ENCODE data around the gene SBSN. TPM values are rescaled to one million over a fixed set of nuclear protein-coding genes. Genes with fewer than 3 reads are reported as not detected.

The SBSN gene
- total RNA-seq, result 4.3 and 13.6 TPM in 2 replicates

GRCh38 chr19:35528218-35529038 is at the start of gene SBSN:
TSS of gene SBSN (minus strand) at chr19:35528311. CDS start at chr19:35528281, 30 bp downstream.

GRCh38 chr19:35563207-35563829 is 35.2 kb upstream of the SBSN start, which contains the start of gene ATP4A:
TSS of gene ATP4A (minus strand) at chr19:35563658. CDS start at chr19:35563629, 29 bp downstream.

DNA sequence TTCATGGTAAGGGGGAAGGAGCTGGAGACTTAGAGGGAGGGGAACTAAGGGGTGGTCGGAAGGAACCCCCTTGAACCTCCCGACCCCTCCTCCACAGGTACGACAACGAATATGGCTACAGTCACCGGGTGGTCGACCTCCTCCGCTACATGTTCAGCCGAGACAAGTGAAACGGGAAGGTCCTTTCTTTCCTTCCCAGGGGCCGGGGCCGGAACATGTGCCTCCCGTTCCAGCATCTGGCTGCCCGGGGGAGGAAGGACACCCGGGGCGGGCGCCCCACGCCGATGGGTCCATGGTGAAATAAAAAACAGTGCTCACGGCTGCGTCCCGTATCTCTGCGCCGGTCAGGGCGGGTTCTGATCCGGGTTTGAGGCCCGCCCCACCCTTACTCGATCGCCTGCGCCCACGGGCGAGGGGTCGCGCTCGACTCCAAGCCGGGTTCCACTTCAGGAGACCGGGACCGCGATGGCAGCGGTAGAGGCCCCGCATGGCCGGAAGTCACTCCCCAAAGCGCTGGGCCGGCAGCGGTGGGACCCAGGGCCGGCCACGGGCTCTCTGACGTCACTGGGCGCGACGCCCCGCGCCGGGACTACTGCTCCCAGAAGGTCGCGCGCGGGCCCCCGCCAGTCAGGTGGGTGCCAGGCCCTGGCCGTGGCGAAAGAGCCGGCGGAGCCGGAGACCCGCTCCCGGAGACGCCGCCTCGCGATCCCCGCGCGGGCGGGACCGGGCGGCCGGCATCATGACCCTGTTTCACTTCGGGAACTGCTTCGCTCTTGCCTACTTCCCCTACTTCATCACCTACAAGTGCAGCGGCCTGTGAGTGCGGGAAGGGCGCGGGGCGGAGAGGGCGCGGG is 17.1 kb upstream of the SBSN start, which contains the start of gene TMEM147:
TSS of gene TMEM147 (plus strand) at position 626 of the 854 bp plus-strand sequence. CDS start at position 740, 114 bp downstream.

DNA sequence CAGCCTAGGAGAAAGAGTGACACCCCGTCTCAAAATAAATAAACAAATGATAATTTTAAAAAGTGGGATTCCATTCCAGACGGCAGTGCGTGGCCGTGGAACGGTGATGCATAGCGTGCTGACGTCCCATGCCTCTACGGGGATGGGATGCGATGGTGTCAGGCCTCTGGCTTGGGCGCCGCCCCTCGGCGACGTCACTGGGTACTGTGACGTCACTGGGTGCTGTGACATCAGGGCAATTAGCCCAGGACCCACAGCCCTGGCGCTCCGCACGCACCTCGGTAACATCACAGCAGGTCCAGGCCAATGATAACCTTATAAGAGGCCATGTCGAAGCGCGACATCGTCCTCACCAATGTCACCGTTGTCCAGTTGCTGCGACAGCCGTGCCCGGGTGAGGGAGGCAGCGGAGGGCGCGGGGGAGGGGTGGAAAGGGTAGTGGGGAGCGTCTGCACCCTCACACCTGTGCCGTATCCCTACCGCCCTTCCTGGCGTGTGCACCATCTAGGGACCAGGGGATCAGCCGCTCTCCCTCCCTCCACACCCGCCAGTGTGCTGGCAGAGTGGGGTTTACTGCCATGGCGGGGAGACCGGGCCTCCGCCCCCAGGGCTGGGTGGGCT is 5.2 kb upstream of the SBSN start, which contains the start of gene GAPDHS:
TSS of gene GAPDHS (plus strand) at position 256 of the 621 bp plus-strand sequence. CDS start at position 328, 72 bp downstream.

DNA sequence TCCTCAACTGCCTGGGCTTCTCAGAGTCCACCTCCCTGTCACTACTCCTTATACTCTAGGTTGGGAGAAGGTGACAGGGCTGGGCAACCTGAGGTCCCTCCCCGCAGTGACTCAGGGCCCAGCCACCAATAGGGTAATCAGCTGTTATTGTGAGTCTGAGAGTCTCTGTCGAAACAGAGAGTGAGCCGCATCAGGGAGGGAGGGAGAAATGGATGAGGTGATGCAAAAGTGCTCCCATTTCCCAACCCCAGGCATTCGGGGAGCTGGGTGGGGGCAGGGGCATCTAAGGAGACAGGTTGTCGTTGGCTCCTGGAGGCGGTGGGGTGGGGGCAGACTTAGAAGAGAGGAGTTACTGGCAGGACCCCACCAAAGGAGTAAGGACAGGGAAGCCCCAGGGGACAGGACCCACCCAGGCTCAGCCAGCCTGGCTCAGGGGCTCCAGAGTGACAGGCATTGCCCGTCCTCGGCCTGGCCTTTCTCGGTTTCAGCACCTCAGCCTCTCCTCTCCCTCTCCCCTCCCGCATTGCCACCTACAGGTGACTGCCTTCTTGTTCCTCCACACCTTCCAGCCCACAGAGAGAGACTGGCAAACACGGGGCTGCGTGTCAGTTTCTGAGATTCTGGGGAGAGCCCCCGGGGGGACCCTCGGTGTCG is 14.4 kb downstream of the SBSN start, which contains the start of gene DMKN:
TSS of gene DMKN (minus strand) at position 22 of the 654 bp plus-strand sequence. CDS start 174 bp downstream, outside the sequence.

GRCh38 chr19:35490364-35490763 is 37.7 kb downstream of the SBSN start, which contains the start of gene KRTDAP:
TSS of gene KRTDAP (minus strand) at chr19:35490464. CDS start at chr19:35490442, 22 bp downstream.

Other genes starting within 250 kb of the SBSN start
- gene HAMP, start 245.8 kb downstream of the SBSN start, total RNA-seq, result not detected in 2 replicates
- 0.59 TPM in 1 of 2 replicates, not detected in the other for gene MAG, start 236.2 kb downstream of the SBSN start, total RNA-seq
- 1.4 TPM in 1 of 2 replicates, not detected in the other for gene CD22, start 199.1 kb downstream of the SBSN start, total RNA-seq
- gene FFAR1, start 180.4 kb downstream of the SBSN start, total RNA-seq, result not detected in 2 replicates
- gene FFAR3, start 169.9 kb downstream of the SBSN start, total RNA-seq, result not detected in 2 replicates
- gene GPR42, start 157.2 kb downstream of the SBSN start, total RNA-seq, result not detected in 2 replicates
- gene FFAR2, start 80.1 kb downstream of the SBSN start, total RNA-seq, result not detected in 2 replicates
- not detected in 2 replicates for gene KRTDAP, start 37.8 kb downstream of the SBSN start, total RNA-seq
- 8.2 and 23.1 TPM in 2 replicates for gene DMKN, start 14.7 kb downstream of the SBSN start, total RNA-seq
- under 0.01 TPM in 1 of 2 replicates, not detected in the other for gene GAPDHS, start 5.1 kb upstream of the SBSN start, total RNA-seq
- 85.2 and 116 TPM in 2 replicates for gene TMEM147, start 17.3 kb upstream of the SBSN start, total RNA-seq
- not detected in 2 replicates for gene ATP4A, start 35.3 kb upstream of the SBSN start, total RNA-seq
- gene PMIS2, start 57.9 kb upstream of the SBSN start, total RNA-seq, result not detected in 2 replicates
- 6.6 and 12.5 TPM in 2 replicates for gene HAUS5, start 84.4 kb upstream of the SBSN start, total RNA-seq
- 42.0 and 43.0 TPM in 2 replicates for gene RBM42, start 100.7 kb upstream of the SBSN start, total RNA-seq
- 0.37 and 0.39 TPM in 2 replicates for gene ETV2, start 113.4 kb upstream of the SBSN start, total RNA-seq
- 156 and 265 TPM in 2 replicates for gene COX6B1, start 120.0 kb upstream of the SBSN start, total RNA-seq
- gene UPK1A, start 138.2 kb upstream of the SBSN start, total RNA-seq, result not detected in 2 replicates
- not detected in 2 replicates for gene ZBTB32, start 176.2 kb upstream of the SBSN start, total RNA-seq
- 7.3 and 7.8 TPM in 2 replicates for gene KMT2B, start 189.7 kb upstream of the SBSN start, total RNA-seq
- 1.6 and 2.9 TPM in 2 replicates for gene IGFLR1, start 214.1 kb upstream of the SBSN start, total RNA-seq
- gene U2AF1L4, start 217.1 kb upstream of the SBSN start, total RNA-seq, result 4.5 and 5.5 TPM in 2 replicates
- gene PSENEN, start 217.3 kb upstream of the SBSN start, total RNA-seq, result 12.5 and 14.7 TPM in 2 replicates
- gene LIN37, start 220.3 kb upstream of the SBSN start, total RNA-seq, result 14.3 and 16.2 TPM in 2 replicates
- 21.3 and 48.9 TPM in 2 replicates for gene HSPB6, start 228.7 kb upstream of the SBSN start, total RNA-seq
- gene PROSER3, start 229.9 kb upstream of the SBSN start, total RNA-seq, result 7.7 and 12.7 TPM in 2 replicates
- 5.9 and 6.3 TPM in 2 replicates for gene ARHGAP33, start 247.3 kb upstream of the SBSN start, total RNA-seq